ENCODE data around the gene UNK. TPM values are rescaled to one million over a fixed set of nuclear protein-coding genes. Genes with fewer than 3 reads are reported as not detected.
A peak's percentile ranks its signal among the peaks of the same experiment; 100 is the strongest.

The UNK gene
- total and polyA plus RNA-seq, 7 experiments from 2014 or later: 21.5 to 49.8 (median 39.7) TPM

GRCh38 chr17:75778861-75779249 lies 5.8 kb upstream of the UNK start:
- peak overlapping the region; percentile 83 to 99 (median 96) for H3K4me3 Mint-ChIP-seq
- peaks cover 0 to 3% (median 0%) of the 10 kb centered on the region in 5 donors for H3K27me3 Mint-ChIP-seq
- peaks cover 14 to 31% (median 23%) of the 10 kb centered on the region in 3 experiments for H3K36me3 ChIP-seq (ENCODE audit: control insufficient read depth in 2 of 3, insufficient read depth in 3 of 3, low read length in 3 of 3)
- H3K36me3 Mint-ChIP-seq: peaks cover 13 to 35% (median 27%) of the 10 kb centered on the region in 5 donors
- peak overlapping the region; percentile 85 for H3K4me3 ChIP-seq (ENCODE audit: low read length)
- H3K27ac ChIP-seq (ENCODE audit: low read depth, low read length): peak overlapping the region; percentile 98
- H3K27ac Mint-ChIP-seq: peak overlapping the region; percentile 57 to 95 (median 91)
- POLR2A ChIA-PET: interaction anchor here (0.6 to 11.0 kb wide), 13 partner anchors 6 to 507 kb away, joined by 3 to 244 read pairs (median 9); partner anchors contain the start of genes GALK1, MIF4GD, TRIM65 and UNC13D
- DNase-seq: peak in 8 of 9 donors; percentile 38 to 72 (median 59)
- peaks cover 0 to 15% (median 0%) of the 10 kb centered on the region in 11 donors for H3K9me3 Mint-ChIP-seq
- no peaks in the 10 kb centered on the region for H3K9me3 ChIP-seq (ENCODE audit: control insufficient read depth in 2 of 3, low read length in 3 of 3)
- ATAC-seq: no peak
- intact Hi-C loops (cut with micrococcal nuclease): loop anchor here (1.0 to 5.0 kb wide), 5 partner anchors 14 to 200 kb away; partner anchors contain the start of genes ACOX1 (in 1 of the 2), GALK1 (in 1 of the 2), TEN1 (in 1 of the 2) and UNC13D (in 1 of the 2)
- no peaks in the 10 kb centered on the region for H3K27me3 ChIP-seq (ENCODE audit: control insufficient read depth in 2 of 2, insufficient read depth in 2 of 2, low read length in 2 of 2)
- peaks cover 19 to 65% (median 53%) of the 10 kb centered on the region in 7 donors for H3K4me1 Mint-ChIP-seq
- H3K4me1 ChIP-seq (ENCODE audit: control insufficient read depth in 2 of 2, insufficient read depth in 2 of 2, low read length in 2 of 2): peaks cover 27 to 31% of the 10 kb centered on the region in 2 donors
- CTCF ChIA-PET: interaction anchor here (1.2 kb wide), 1 partner anchor 13 kb away, joined by 4 read pairs; no protein-coding TSS in a partner anchor

GRCh38 chr17:75779250-75779986 lies 5.2 kb upstream of the UNK start:
- Mint-ChIP-seq H3K27me3 (peaks cover 0 to 3% (median 0%) of the 10 kb centered on the region in 5 donors), H3K27ac (peak overlapping the region; percentile 89 to 100 (median 99)), H3K4me3 (peak overlapping the region; percentile 83 to 100 (median 98)), H3K9me3 (peaks cover 0 to 15% (median 0%) of the 10 kb centered on the region in 11 donors), H3K4me1 (peaks cover 19 to 68% (median 56%) of the 10 kb centered on the region in 7 donors), H3K36me3 (peaks cover 13 to 35% (median 27%) of the 10 kb centered on the region in 5 donors)
- peaks cover 14 to 31% (median 23%) of the 10 kb centered on the region in 3 experiments for H3K36me3 ChIP-seq (ENCODE audit: control insufficient read depth in 2 of 3, insufficient read depth in 3 of 3, low read length in 3 of 3)
- ChIA-PET POLR2A (interaction anchor here (0.6 to 11.0 kb wide), 38 partner anchors 6 to 948 kb away, joined by 3 to 244 read pairs (median 4); partner anchors contain the start of genes ACOX1, FBF1, GALK1 and MIF4GD), CTCF (interaction anchor here (0.9 to 1.2 kb wide), 4 partner anchors 13 to 29 kb away, joined by 3 to 5 read pairs (median 4); no protein-coding TSS in a partner anchor)
- DNase-seq (peak; percentile 84 to 99 (median 96)), ATAC-seq (peak; percentile 79)
- intact Hi-C loops (cut with micrococcal nuclease): loop anchor here (1.0 to 5.0 kb wide), 5 partner anchors 14 to 200 kb away; partner anchors contain the start of genes ACOX1 (in 1 of the 2), GALK1 (in 1 of the 2), TEN1 (in 1 of the 2) and UNC13D (in 1 of the 2)
- peak overlapping the region; percentile 85 for H3K4me3 ChIP-seq (ENCODE audit: low read length)
- no peaks in the 10 kb centered on the region for H3K27me3 ChIP-seq (ENCODE audit: control insufficient read depth in 2 of 2, insufficient read depth in 2 of 2, low read length in 2 of 2)
- H3K9me3 ChIP-seq (ENCODE audit: control insufficient read depth in 2 of 3, low read length in 3 of 3): no peaks in the 10 kb centered on the region
- peaks cover 31 to 35% of the 10 kb centered on the region in 2 donors for H3K4me1 ChIP-seq (ENCODE audit: control insufficient read depth in 2 of 2, insufficient read depth in 2 of 2, low read length in 2 of 2)
- peak overlapping the region; percentile 98 for H3K27ac ChIP-seq (ENCODE audit: low read depth, low read length)

GRCh38 chr17:75779987-75780889 lies 4.4 kb upstream of the UNK start:
- H3K4me1 Mint-ChIP-seq: peaks cover 21 to 68% (median 57%) of the 10 kb centered on the region in 7 donors
- ChIA-PET CTCF (interaction anchor here (0.9 to 1.0 kb wide), 4 partner anchors 18 to 42 kb away, joined by 3 to 5 read pairs (median 4); no protein-coding TSS in a partner anchor), POLR2A (interaction anchor here (0.5 to 11.0 kb wide), 35 partner anchors 10 to 953 kb away, joined by 3 to 244 read pairs (median 3); partner anchors contain the start of genes ACOX1, FBF1, GALK1 and MRPL38)
- ATAC-seq (no peak), DNase-seq (no peak)
- no peaks in the 10 kb centered on the region for H3K9me3 ChIP-seq (ENCODE audit: control insufficient read depth in 2 of 3, low read length in 3 of 3)
- H3K36me3 ChIP-seq (ENCODE audit: control insufficient read depth in 2 of 3, insufficient read depth in 3 of 3, low read length in 3 of 3): peaks cover 14 to 26% (median 23%) of the 10 kb centered on the region in 3 experiments
- H3K27me3 Mint-ChIP-seq: peaks cover 0 to 3% (median 0%) of the 10 kb centered on the region in 5 donors
- H3K4me3 Mint-ChIP-seq: peak overlapping the region; percentile 83 to 100 (median 98)
- H3K27ac ChIP-seq (ENCODE audit: low read depth, low read length): peak overlapping the region; percentile 36
- peak overlapping the region; percentile 89 to 100 (median 99) for H3K27ac Mint-ChIP-seq
- intact Hi-C loops (cut with micrococcal nuclease): loop anchor here (1.0 to 10.0 kb wide), 10 partner anchors 15 to 955 kb away; partner anchors contain the start of genes ACOX1 (in 2 of the 2), TEN1 (in 2 of the 2), WBP2 (in 2 of the 2) and GALK1 (in 1 of the 2)
- H3K27me3 ChIP-seq (ENCODE audit: control insufficient read depth in 2 of 2, insufficient read depth in 2 of 2, low read length in 2 of 2): no peaks in the 10 kb centered on the region
- H3K36me3 Mint-ChIP-seq: peaks cover 13 to 35% (median 27%) of the 10 kb centered on the region in 5 donors
- H3K9me3 Mint-ChIP-seq: peaks cover 0 to 15% (median 0%) of the 10 kb centered on the region in 11 donors
- H3K4me1 ChIP-seq (ENCODE audit: control insufficient read depth in 2 of 2, insufficient read depth in 2 of 2, low read length in 2 of 2): peaks cover 33 to 38% of the 10 kb centered on the region in 2 donors
- H3K4me3 ChIP-seq (ENCODE audit: low read length): no peak overlapping the region

- H3K4me3 Mint-ChIP-seq: peak overlapping the region; percentile 84 to 98 (median 94)
- ChIA-PET POLR2A (interaction anchor here (0.6 to 6.9 kb wide), 23 partner anchors 8 to 944 kb away, joined by 3 to 106 read pairs (median 4); partner anchors contain the start of genes FBF1, GALK1, GGA3 and METTL23), CTCF (interaction anchor here (0.6 to 5.4 kb wide), 13 partner anchors 19 to 150 kb away, joined by 3 to 30 read pairs (median 3); partner anchors contain the start of genes GALK1, SMIM5, TRIM65 and UNC13D)
- H3K4me1 ChIP-seq (ENCODE audit: control insufficient read depth in 2 of 2, insufficient read depth in 2 of 2, low read length in 2 of 2): peaks cover 31 to 33% of the 10 kb centered on the region in 2 donors
- H3K27ac ChIP-seq (ENCODE audit: low read depth, low read length): peak overlapping the region; percentile 99
- intact Hi-C loops (cut with micrococcal nuclease): loop anchor here (5.0 to 10.0 kb wide), 5 partner anchors 74 to 952 kb away; partner anchors contain the start of genes GGA3 (in 1 of the 2), MFSD11 (in 1 of the 2), MRPS7 (in 1 of the 2) and RHBDF2 (in 1 of the 2)
- DNase-seq (peak in 6 of 9 donors; percentile 48 to 71 (median 62)), ATAC-seq (peak; percentile 5)
- H3K9me3 ChIP-seq (ENCODE audit: control insufficient read depth in 2 of 3, low read length in 3 of 3): no peaks in the 10 kb centered on the region
- H3K27me3 Mint-ChIP-seq: peaks cover 0 to 3% (median 0%) of the 10 kb centered on the region in 5 donors
- peaks cover 23 to 63% (median 53%) of the 10 kb centered on the region in 7 donors for H3K4me1 Mint-ChIP-seq
- peak overlapping the region; percentile 92 to 100 (median 100) for H3K27ac Mint-ChIP-seq
- peak overlapping the region; percentile 34 for H3K4me3 ChIP-seq (ENCODE audit: low read length)
- no peaks in the 10 kb centered on the region for H3K27me3 ChIP-seq (ENCODE audit: control insufficient read depth in 2 of 2, insufficient read depth in 2 of 2, low read length in 2 of 2)
- H3K36me3 ChIP-seq (ENCODE audit: control insufficient read depth in 2 of 3, insufficient read depth in 3 of 3, low read length in 3 of 3): peaks cover 9 to 13% (median 12%) of the 10 kb centered on the region in 3 experiments
- H3K36me3 Mint-ChIP-seq: peaks cover 6 to 27% (median 12%) of the 10 kb centered on the region in 5 donors
- H3K9me3 Mint-ChIP-seq: peaks cover 0 to 10% (median 0%) of the 10 kb centered on the region in 11 donors
Measured at GRCh38 chr17:75783069-75783783, 1.4 kb upstream of the UNK start.
